PC-9 (cell line): ENCODE measurements around the gene FALEC. TPM values are rescaled to one million over a fixed set of nuclear protein-coding genes. Genes with fewer than 3 reads are reported as not detected.
A peak's percentile ranks its signal among the peaks of the same experiment; 100 is the strongest.

Experiments used
- BruUV-seq: library from RNA; stranded (reverse); fragments of 400-500 nt; replicated peaks from 2 replicates; lab custom pipeline; 2021; lab: Mats Ljungman, UMichigan
- CTCF ChIA-PET: fragments of 300-600 bp; sonication (Branson Sonifier 250); formaldehyde crosslinking; loops from one replicate; lab custom pipeline; 2022; ENCODE audit warnings: antibody characterized with exemption; lab: Charles Lee
- POLR2A ChIA-PET: fragments of 300-600 bp; sonication (Branson Sonifier 250); formaldehyde crosslinking; loops from one replicate; lab custom pipeline; 2022; ENCODE audit warnings: antibody characterized with exemption; ENCODE audit not compliant: unreplicated experiment; lab: Charles Lee
- DNase-seq, 2 experiments: peaks; one replicate each; pipeline versions ENCODE4 v3.0.0 to v3.0.0-alpha.2; 2015 to 2022; ENCODE audit warnings: mixed read lengths in 1 of 2
- H2AFZ ChIP-seq: fragments of 200-600 bp; sonication (generic); 2 replicates; pipeline ENCODE4 v1.8.1; 2017; ENCODE audit warnings: antibody characterized with exemption
- H3F3A ChIP-seq: fragments of 200-600 bp; sonication (generic); 2 replicates; pipeline ENCODE4 v1.8.1; 2017; ENCODE audit warnings: antibody characterized with exemption, mild to moderate bottlenecking, low read depth; ENCODE audit not compliant: insufficient read depth
- H3K27ac ChIP-seq: fragments of 200-600 bp; sonication (generic); 2 replicates; pipeline ENCODE4 v1.6.1; 2016; ENCODE audit warnings: mixed run types
- H3K27me3 ChIP-seq: fragments of 200-600 bp; sonication (generic); 2 replicates; pipeline ENCODE4 v1.6.1; 2016; ENCODE audit warnings: low read depth, mixed run types; ENCODE audit not compliant: insufficient read depth
- H3K36me3 ChIP-seq: fragments of 200-600 bp; sonication (generic); 2 replicates; pipeline ENCODE4 v1.6.1; 2016; ENCODE audit warnings: low read depth, mixed run types
- H3K4me1 ChIP-seq: fragments of 200-600 bp; sonication (generic); replicated peaks from 2 replicates; pipeline ENCODE4 v1.6.1; 2016; ENCODE audit warnings: mixed run types; ENCODE audit not compliant: insufficient read depth
- H3K4me2 ChIP-seq: fragments of 200-600 bp; sonication (generic); 2 replicates; pipeline ENCODE4 v1.6.1; 2017; ENCODE audit warnings: mixed run types
- H3K4me3 ChIP-seq: fragments of 200-600 bp; sonication (generic); 2 replicates; pipeline ENCODE4 v1.6.1; 2016; ENCODE audit warnings: mixed run types
- H3K79me2 ChIP-seq: fragments of 200-600 bp; sonication (generic); 2 replicates; pipeline ENCODE4 v1.6.1; 2017; ENCODE audit warnings: low read depth, mixed run types
- H3K9me2 ChIP-seq: fragments of 200-600 bp; sonication (generic); 2 replicates; pipeline ENCODE4 v1.8.1; 2017; ENCODE audit warnings: mild to moderate bottlenecking; ENCODE audit not compliant: insufficient read depth
- H3K9me3 ChIP-seq: fragments of 200-600 bp; sonication (generic); 2 replicates; pipeline ENCODE4 v1.8.1; 2016; ENCODE audit warnings: low read depth; ENCODE audit not compliant: insufficient read depth
- H4K20me1 ChIP-seq: fragments of 200-600 bp; sonication (generic); 2 replicates; pipeline ENCODE4 v1.8.1; 2017; ENCODE audit not compliant: insufficient read depth
- CTCF ChIP-seq: fragments of 200-600 bp; sonication (generic); conservative IDR thresholded peaks from 2 replicates; pipeline ENCODE4 v1.6.1; 2017; ENCODE audit warnings: mixed run types, antibody characterized with exemption, mild to moderate bottlenecking, moderate library complexity
- EZH2 ChIP-seq: fragments of 200-600 bp; sonication (generic); IDR thresholded peaks from 2 replicates; pipeline ENCODE4 v1.8.0; 2017; ENCODE audit warnings: antibody characterized with exemption, low read depth
- intact Hi-C: fragments of 100-400 bp; cut with micrococcal nuclease; formaldehyde crosslinking; loops from one replicate; pipeline ENCODE4 v1.10.0; 2022; ENCODE audit not compliant: unreplicated experiment
- total RNA-seq: library from RNA; stranded (reverse); gene quantifications from 2 replicates; pipeline ENCODE4 v1.2.3, GENCODE V29; 2021

The FALEC gene
- total RNA-seq, 1 experiment from 2014 or later = 0.94 TPM

GRCh38 chr1:150576794-150577556, 61.4 kb downstream of the FALEC start:
- TF ChIP-seq CTCF (no peak), EZH2 (no peak)
- Histone ChIP-seq H3K9me3 (no peaks in the 10 kb centered on the region), H3K9me2 (no peaks in the 10 kb centered on the region), H3K4me3 (peak overlapping the region; percentile 73), H2AFZ (no peak overlapping the region), H3K36me3 (peaks cover 66% of the 10 kb centered on the region), H4K20me1 (peaks cover 68% of the 10 kb centered on the region), H3K27me3 (no peaks in the 10 kb centered on the region), H3K4me1 (peaks cover 51% of the 10 kb centered on the region), H3K79me2 (peaks cover 81% of the 10 kb centered on the region), H3K4me2 (peak overlapping the region; percentile 95), H3F3A (peaks cover 72% of the 10 kb centered on the region), H3K27ac (peak overlapping the region; percentile 93)
- CTCF ChIA-PET = interaction anchor here (0.6 kb wide), 1 partner anchor 13 kb away, joined by 7 read pairs; no protein-coding TSS in a partner anchor
- intact Hi-C loops = loop anchor here (5.0 kb wide), 1 partner anchor 235 kb away; no protein-coding TSS in a partner anchor
- no peak for DNase-seq
- POLR2A ChIA-PET = interaction anchor here (0.6 to 1.1 kb wide), 7 partner anchors 9 to 685 kb away, joined by 3 to 13 read pairs (median 4); no protein-coding TSS in a partner anchor
- no TSS peak for BruUV-seq

GRCh38 chr1:150577557-150578271, 62.2 kb downstream of the FALEC start:
- POLR2A ChIA-PET = interaction anchor here (0.7 to 2.2 kb wide), 2 partner anchors 16 to 17 kb away, joined by 4 to 42 read pairs; no protein-coding TSS in a partner anchor
- Histone ChIP-seq H3K9me2 (no peaks in the 10 kb centered on the region), H3K9me3 (no peaks in the 10 kb centered on the region), H3K4me1 (peaks cover 46% of the 10 kb centered on the region), H3K36me3 (peaks cover 63% of the 10 kb centered on the region), H2AFZ (no peak overlapping the region), H3K79me2 (peaks cover 74% of the 10 kb centered on the region), H3K4me3 (peak overlapping the region; percentile 73), H3K4me2 (peak overlapping the region; percentile 95), H3F3A (peaks cover 69% of the 10 kb centered on the region), H3K27me3 (no peaks in the 10 kb centered on the region), H3K27ac (peak overlapping the region; percentile 93), H4K20me1 (peaks cover 64% of the 10 kb centered on the region)
- BruUV-seq = no TSS peak
- intact Hi-C loops = loop anchor here (1.0 to 5.0 kb wide), 3 partner anchors 33 to 235 kb away; partner anchors contain the start of gene ENSA
- CTCF ChIA-PET = interaction anchor here (0.6 kb wide), 1 partner anchor 12 kb away, joined by 7 read pairs; no protein-coding TSS in a partner anchor
- no peak for DNase-seq
- no peak for TF ChIP-seq CTCF
- TF ChIP-seq EZH2 = no peak
